Measurements from ENCODE around the gene BMPER. TPM values are rescaled to one million over a fixed set of nuclear protein-coding genes. Genes with fewer than 3 reads are reported as not detected.

BMPER gene
- total RNA-seq, 2 donors from 2014 or later = 0.31 TPM; not detected in 1

DNA sequence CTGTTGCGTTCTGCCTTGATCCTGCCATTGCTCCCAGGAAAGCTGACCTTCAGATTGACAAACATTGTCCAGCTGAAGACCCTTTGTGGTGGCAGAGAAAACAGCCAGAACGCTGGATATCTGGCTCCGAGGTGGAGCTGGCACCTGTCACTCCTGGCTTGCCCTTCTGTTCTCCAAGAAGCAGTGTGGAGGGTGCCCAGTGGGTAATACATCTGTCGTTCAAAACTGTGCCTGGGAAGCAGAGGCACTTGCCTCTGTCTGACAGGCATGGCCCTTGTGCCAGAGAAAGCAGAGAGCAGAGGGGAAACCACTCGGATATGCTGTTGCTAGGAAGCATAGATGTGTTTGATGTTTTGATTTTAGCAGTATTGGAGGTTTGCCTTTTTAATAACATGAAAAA lies 231.4 kb downstream of the BMPER start:
- H3K27ac Mint-ChIP-seq = no peak overlapping the region
- no peaks in the 10 kb centered on the region for H3K36me3 Mint-ChIP-seq
- peaks cover 2 to 4% of the 10 kb centered on the region in 2 donors for H3K27me3 Mint-ChIP-seq
- peaks cover 2% of the 10 kb centered on the region for H3K9me3 Mint-ChIP-seq
- H3K4me3 Mint-ChIP-seq = no peak overlapping the region
- ATAC-seq = no peak
- no peaks in the 10 kb centered on the region for H3K4me1 Mint-ChIP-seq (ENCODE audit: low read depth in 2 of 2)
- DNase-seq (ENCODE audit: low spot score) = no peak

- DNase-seq (ENCODE audit: low spot score) = no peak
- H3K9me3 Mint-ChIP-seq = peaks cover 2% of the 10 kb centered on the region
- no peak overlapping the region for H3K4me3 Mint-ChIP-seq
- H3K27me3 Mint-ChIP-seq = peaks cover 2 to 4% of the 10 kb centered on the region in 2 donors
- no peaks in the 10 kb centered on the region for H3K4me1 Mint-ChIP-seq (ENCODE audit: low read depth in 2 of 2)
- no peaks in the 10 kb centered on the region for H3K36me3 Mint-ChIP-seq
- no peak for ATAC-seq
- no peak overlapping the region for H3K27ac Mint-ChIP-seq
These were observed 231.8 kb downstream of the BMPER start for GRCh38 chr7:34137176-34137575.

DNA sequence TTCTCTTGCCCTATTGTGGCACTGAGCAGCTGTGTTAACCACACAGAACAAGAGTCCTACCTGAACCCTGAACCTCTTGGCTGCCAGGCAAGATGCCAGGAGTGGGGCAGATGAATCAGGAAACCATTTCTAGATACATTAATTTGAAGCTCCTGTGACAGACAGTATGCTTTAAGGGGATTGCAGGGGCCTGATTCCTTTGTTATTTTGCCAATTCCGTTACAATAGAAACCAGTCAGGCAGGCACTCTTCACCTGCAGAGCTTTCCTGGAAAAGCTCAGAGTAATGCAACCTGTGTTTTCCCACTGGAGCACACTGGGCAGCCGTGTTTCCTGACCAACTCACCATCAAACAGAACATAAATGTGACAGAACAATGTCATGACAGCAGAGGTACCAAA lies 233.1 kb downstream of the BMPER start:
- no peak for DNase-seq (ENCODE audit: low spot score)
- H3K27me3 Mint-ChIP-seq = peaks cover 2 to 4% of the 10 kb centered on the region in 2 donors
- H3K27ac Mint-ChIP-seq = no peak overlapping the region
- H3K4me1 Mint-ChIP-seq (ENCODE audit: low read depth in 2 of 2) = no peaks in the 10 kb centered on the region
- ATAC-seq = no peak
- peaks cover 2% of the 10 kb centered on the region for H3K9me3 Mint-ChIP-seq
- no peaks in the 10 kb centered on the region for H3K36me3 Mint-ChIP-seq
- H3K4me3 Mint-ChIP-seq = no peak overlapping the region

DNA sequence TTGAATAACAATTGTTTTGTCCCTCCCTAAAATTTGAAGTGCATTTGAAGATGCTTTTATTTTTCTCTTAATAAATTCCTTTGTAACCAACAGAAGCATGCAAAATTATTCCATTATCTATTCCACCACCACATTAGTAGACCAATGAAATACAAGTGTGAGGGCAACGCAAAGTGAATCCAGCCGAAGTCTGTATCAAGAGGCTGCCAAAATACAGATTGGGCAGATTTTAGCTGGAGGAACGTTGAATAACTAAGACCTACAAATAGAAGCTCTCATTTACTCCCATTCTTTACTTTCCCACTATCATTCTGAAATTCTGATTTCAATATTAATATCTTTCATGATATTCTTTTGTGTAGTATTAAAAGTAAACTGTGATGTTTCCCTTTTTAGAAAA lies 233.7 kb downstream of the BMPER start:
- no peak for ATAC-seq
- no peak for DNase-seq (ENCODE audit: low spot score)
- Mint-ChIP-seq H3K4me3 (no peak overlapping the region), H3K27ac (no peak overlapping the region), H3K36me3 (no peaks in the 10 kb centered on the region), H3K9me3 (peaks cover 6% of the 10 kb centered on the region), H3K27me3 (peaks cover 4 to 5% of the 10 kb centered on the region in 2 donors), H3K4me1 (ENCODE audit: low read depth in 2 of 2) (no peaks in the 10 kb centered on the region)

- Mint-ChIP-seq H3K9me3 (peaks cover 9% of the 10 kb centered on the region), H3K4me1 (ENCODE audit: low read depth in 2 of 2) (no peaks in the 10 kb centered on the region), H3K36me3 (no peaks in the 10 kb centered on the region), H3K4me3 (no peak overlapping the region), H3K27ac (no peak overlapping the region), H3K27me3 (peaks cover 4% of the 10 kb centered on the region in 2 donors)
- ATAC-seq = no peak
- DNase-seq (ENCODE audit: low spot score) = no peak
These were observed 234.7 kb downstream of the BMPER start for GRCh38 chr7:34140066-34140465.

- H3K27me3 Mint-ChIP-seq = peaks cover 2 to 4% of the 10 kb centered on the region in 2 donors
- H3K36me3 Mint-ChIP-seq = no peaks in the 10 kb centered on the region
- no peak overlapping the region for H3K27ac Mint-ChIP-seq
- no peaks in the 10 kb centered on the region for H3K4me1 Mint-ChIP-seq (ENCODE audit: low read depth in 2 of 2)
- DNase-seq (ENCODE audit: low spot score) = no peak
- H3K4me3 Mint-ChIP-seq = no peak overlapping the region
- H3K9me3 Mint-ChIP-seq = peaks cover 9% of the 10 kb centered on the region
- ATAC-seq = no peak
These were observed 238.1 kb downstream of the BMPER start for GRCh38 chr7:34143402-34143801.

DNA sequence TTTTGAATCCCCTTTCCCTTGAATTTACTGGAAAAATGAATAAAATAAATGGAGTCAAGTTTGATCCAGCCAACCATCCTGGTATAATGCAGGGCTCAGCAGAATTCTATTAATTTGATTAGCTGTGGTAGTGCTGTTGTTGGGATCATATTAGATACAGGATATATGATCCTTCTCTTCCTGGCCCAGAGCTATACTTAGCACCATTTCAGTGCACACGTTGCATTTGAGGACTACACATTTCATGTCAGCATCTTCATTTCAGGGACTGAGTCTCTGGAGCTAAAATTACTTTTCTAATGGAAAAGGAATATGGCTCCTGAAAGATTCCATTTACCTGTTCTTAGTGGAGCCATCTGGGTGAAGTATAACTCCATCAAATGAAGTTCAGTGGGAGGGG lies 240.3 kb downstream of the BMPER start:
- no peaks in the 10 kb centered on the region for H3K4me1 Mint-ChIP-seq (ENCODE audit: low read depth in 2 of 2)
- ATAC-seq (no peak), DNase-seq (ENCODE audit: low spot score) (no peak)
- H3K27me3 Mint-ChIP-seq = peaks cover 0 to 2% of the 10 kb centered on the region in 2 donors
- H3K9me3 Mint-ChIP-seq = peaks cover 6% of the 10 kb centered on the region
- H3K36me3 Mint-ChIP-seq = no peaks in the 10 kb centered on the region
- no peak overlapping the region for H3K27ac Mint-ChIP-seq
- H3K4me3 Mint-ChIP-seq = no peak overlapping the region

- ATAC-seq = no peak
- peaks cover 3% of the 10 kb centered on the region for H3K9me3 Mint-ChIP-seq
- no peak overlapping the region for H3K27ac Mint-ChIP-seq
- H3K4me3 Mint-ChIP-seq = no peak overlapping the region
- H3K27me3 Mint-ChIP-seq = no peaks in the 10 kb centered on the region
- no peaks in the 10 kb centered on the region for H3K36me3 Mint-ChIP-seq
- DNase-seq (ENCODE audit: low spot score) = no peak
- H3K4me1 Mint-ChIP-seq (ENCODE audit: low read depth in 2 of 2) = no peaks in the 10 kb centered on the region
These were observed 248.4 kb downstream of the BMPER start for GRCh38 chr7:34153656-34154270.

GRCh38 chr7:34155220-34155908 lies 250.0 kb downstream of the BMPER start:
- H3K36me3 Mint-ChIP-seq = no peaks in the 10 kb centered on the region
- ATAC-seq = no peak

DNA sequence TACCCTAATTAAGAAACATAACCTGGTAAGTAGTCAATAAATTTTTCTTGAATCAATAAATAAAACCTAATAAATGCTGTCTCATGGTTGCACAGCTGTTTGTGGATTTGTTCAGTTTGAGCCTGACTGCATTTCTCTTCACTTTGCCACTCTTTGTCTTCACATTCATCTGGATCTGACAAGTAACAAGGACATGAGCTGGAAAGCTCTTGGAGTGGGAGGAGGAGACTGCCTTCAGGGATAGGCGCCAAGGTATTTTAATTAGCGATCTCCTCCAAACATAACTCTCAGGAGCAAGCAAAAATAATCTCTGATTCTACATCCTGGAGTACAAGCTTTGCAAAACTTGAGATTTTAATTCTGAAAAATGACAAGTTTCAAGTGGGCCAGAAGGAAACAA lies 251.0 kb downstream of the BMPER start:
- Mint-ChIP-seq H3K36me3 (no peaks in the 10 kb centered on the region), H3K27ac (no peak overlapping the region), H3K9me3 (peaks cover 3% of the 10 kb centered on the region), H3K4me3 (no peak overlapping the region), H3K4me1 (ENCODE audit: low read depth in 2 of 2) (no peaks in the 10 kb centered on the region), H3K27me3 (no peaks in the 10 kb centered on the region)
- ATAC-seq (no peak), DNase-seq (ENCODE audit: low spot score) (no peak)

More at GRCh38 chr7:34155220-34155908, 250.0 kb downstream of the BMPER start:
- no peak overlapping the region for H3K4me3 Mint-ChIP-seq
- H3K9me3 Mint-ChIP-seq = peaks cover 3% of the 10 kb centered on the region
- DNase-seq (ENCODE audit: low spot score) = no peak
- H3K27ac Mint-ChIP-seq = no peak overlapping the region
- no peaks in the 10 kb centered on the region for H3K27me3 Mint-ChIP-seq
- H3K4me1 Mint-ChIP-seq (ENCODE audit: low read depth in 2 of 2) = no peaks in the 10 kb centered on the region

- H3K4me3 Mint-ChIP-seq = no peak overlapping the region
- DNase-seq (ENCODE audit: low spot score) (no peak), ATAC-seq (peak in 1 of 2 donors; percentile 27)
- H3K4me1 Mint-ChIP-seq (ENCODE audit: low read depth in 2 of 2) = no peaks in the 10 kb centered on the region
- peaks cover 3% of the 10 kb centered on the region for H3K9me3 Mint-ChIP-seq
- no peaks in the 10 kb centered on the region for H3K27me3 Mint-ChIP-seq
- no peaks in the 10 kb centered on the region for H3K36me3 Mint-ChIP-seq
- no peak overlapping the region for H3K27ac Mint-ChIP-seq
These were observed 251.8 kb downstream of the BMPER start for GRCh38 chr7:34157137-34157536.

GRCh38 chr7:34158368-34159153 lies 253.2 kb downstream of the BMPER start:
- no peaks in the 10 kb centered on the region for H3K27me3 Mint-ChIP-seq
- no peak overlapping the region for H3K4me3 Mint-ChIP-seq
- H3K27ac Mint-ChIP-seq = no peak overlapping the region
- H3K4me1 Mint-ChIP-seq (ENCODE audit: low read depth in 2 of 2) = no peaks in the 10 kb centered on the region
- no peak for ATAC-seq
- no peaks in the 10 kb centered on the region for H3K36me3 Mint-ChIP-seq
- no peak for DNase-seq (ENCODE audit: low spot score)
- H3K9me3 Mint-ChIP-seq = peaks cover 3% of the 10 kb centered on the region

GRCh38 chr7:34160261-34160752 lies 255.0 kb downstream of the BMPER start:
- Mint-ChIP-seq H3K4me1 (ENCODE audit: low read depth in 2 of 2) (no peaks in the 10 kb centered on the region), H3K4me3 (no peak overlapping the region), H3K9me3 (peaks cover 3% of the 10 kb centered on the region), H3K36me3 (no peaks in the 10 kb centered on the region), H3K27ac (no peak overlapping the region), H3K27me3 (no peaks in the 10 kb centered on the region)
- DNase-seq (ENCODE audit: low spot score) (no peak), ATAC-seq (no peak)

- Mint-ChIP-seq H3K27me3 (no peaks in the 10 kb centered on the region), H3K36me3 (no peaks in the 10 kb centered on the region), H3K4me1 (ENCODE audit: low read depth in 2 of 2) (no peaks in the 10 kb centered on the region), H3K9me3 (no peaks in the 10 kb centered on the region), H3K4me3 (no peak overlapping the region), H3K27ac (no peak overlapping the region)
- DNase-seq (ENCODE audit: low spot score) (no peak), ATAC-seq (no peak)
These were observed 256.8 kb downstream of the BMPER start for GRCh38 chr7:34162027-34162565.

Data from natural killer cell treated with Interleukin-12 subunit alpha and Interleukin-12 subunit beta and Interleukin-15 and Interleukin-18, amount 100 ng/mL, for 72 hours (primary cell).